Panc1 (cell line): Measurements from ENCODE around the gene CXCL17. TPM values are rescaled to one million over a fixed set of nuclear protein-coding genes. Genes with fewer than 3 reads are reported as not detected.
A peak's percentile ranks its signal among the peaks of the same experiment; 100 is the strongest.

Experiments
- ATAC-seq: fragments of 200-7000 bp; cut with Tn5 transposase; 2 replicates; pipeline ENCODE4 v1.9.1; 2020; ENCODE audit warnings: mild to moderate bottlenecking, moderate library complexity
- BruUV-seq: library from RNA; stranded (reverse); fragments of 400-500 nt; replicated peaks from 2 replicates; lab custom pipeline; 2021; lab: Mats Ljungman, UMichigan
- CTCF ChIA-PET: fragments of 300-600 bp; sonication (Branson Sonifier 250); formaldehyde crosslinking; loops from one replicate; lab custom pipeline; 2022; ENCODE audit warnings: antibody characterized with exemption; lab: Charles Lee
- POLR2A ChIA-PET: fragments of 300-600 bp; sonication (Branson Sonifier 250); formaldehyde crosslinking; loops from one replicate; lab custom pipeline; 2022; ENCODE audit warnings: antibody characterized with exemption; lab: Charles Lee
- DNase-seq: peaks from one replicate; pipeline ENCODE4 v3.0.0-alpha.2; 2010; ENCODE audit warnings: low read depth, low spot score
- H3K27ac ChIP-seq: 2 replicates; pipeline ENCODE4 v1.5.1; 2011; ENCODE audit warnings: mild to moderate bottlenecking, low read length, inconsistent platforms
- H3K27me3 ChIP-seq: fragments of 200-500 bp; sonication (Bioruptor generic); 2 replicates; pipeline ENCODE4 v1.6.0; 2014; ENCODE audit warnings: low read length, inconsistent platforms; ENCODE audit not compliant: control insufficient read depth, insufficient read depth
- H3K36me3 ChIP-seq: fragments of 200-500 bp; sonication (Bioruptor generic); 2 replicates; pipeline ENCODE4 v1.5.1; 2014; ENCODE audit warnings: inconsistent platforms, mild to moderate bottlenecking, low read length, moderate library complexity; ENCODE audit not compliant: control insufficient read depth, insufficient read depth
- H3K4me1 ChIP-seq: 2 replicates; pipeline ENCODE4 v1.5.1; 2011; ENCODE audit warnings: inconsistent platforms, mild to moderate bottlenecking, low read length, moderate library complexity; ENCODE audit not compliant: control insufficient read depth, insufficient read depth
- H3K4me3 ChIP-seq, 2 experiments: 2 replicates each; pipeline ENCODE4 v1.5.1; 2011 to 2012; ENCODE audit warnings: low read depth in 2 of 2, low read length in 2 of 2, mild to moderate bottlenecking in 2 of 2, inconsistent platforms in 1 of 2, moderate library complexity in 1 of 2
- H3K9me3 ChIP-seq: fragments of 200-500 bp; sonication (Bioruptor generic); 2 replicates; pipeline ENCODE4 v1.5.1; 2014; ENCODE audit warnings: low read depth, mild to moderate bottlenecking, inconsistent platforms, low read length, moderate library complexity; ENCODE audit not compliant: control insufficient read depth, insufficient read depth
- CTCF ChIP-seq: fragments of 450-650 bp; IDR thresholded peaks from 2 replicates; pipeline ENCODE4 v1.5.1; 2017; ENCODE audit warnings: mild to moderate bottlenecking
- POLR2AphosphoS5 ChIP-seq: IDR thresholded peaks from 2 replicates; pipeline ENCODE4 v1.6.1; 2012; ENCODE audit warnings: mild to moderate bottlenecking, low read depth, low read length, moderate library complexity
- REST ChIP-seq, 2 experiments: IDR thresholded peaks; 2 replicates each; pipeline ENCODE4 v1.6.1; 2011 to 2012; ENCODE audit warnings: low read depth in 2 of 2, control low read depth in 1 of 2, low read length in 1 of 2, mild to moderate bottlenecking in 1 of 2, moderate library complexity in 1 of 2; ENCODE audit not compliant: insufficient read depth in 1 of 2
- SIN3A ChIP-seq: IDR thresholded peaks from 2 replicates; pipeline ENCODE4 v1.6.1; 2012; ENCODE audit warnings: low read depth, mild to moderate bottlenecking, low read length, moderate library complexity, borderline replicate concordance; ENCODE audit not compliant: insufficient read depth
- TCF7L2 ChIP-seq: IDR thresholded peaks from 2 replicates; pipeline ENCODE4 v1.6.1; 2011; ENCODE audit warnings: mild to moderate bottlenecking, low read depth, low read length, inconsistent platforms
- in situ Hi-C: cut with HindIII; loops from 2 replicates; pipeline ENCODE4 v1.10.0; 2016; ENCODE audit warnings: low sequenced_read_pairs, low pct_unique_long_range_greater_than_20kb
- intact Hi-C: fragments of 100-400 bp; cut with micrococcal nuclease; formaldehyde crosslinking; loops from one replicate; pipeline ENCODE4 v1.10.0; 2022; ENCODE audit not compliant: unreplicated experiment
- total RNA-seq: library from RNA; stranded (reverse); gene quantifications from one replicate; pipeline ENCODE4 v1.2.1, GENCODE V29; 2021; ENCODE audit not compliant: unreplicated experiment

CXCL17 gene
- total RNA-seq, 1 experiment from 2014 or later: not detected

GRCh38 chr19:42423462-42424344 lies 19.0 kb downstream of the CXCL17 start:
- CTCF ChIA-PET: interaction anchor here (0.8 to 1.4 kb wide), 2 partner anchors 12 to 17 kb away, joined by 3 to 4 read pairs; no protein-coding TSS in a partner anchor
- POLR2A ChIA-PET: no interaction called here
- Histone ChIP-seq H3K36me3 (no peaks in the 10 kb centered on the region), H3K9me3 (no peaks in the 10 kb centered on the region), H3K4me1 (no peaks in the 10 kb centered on the region; the same call in 1 of the 2 replicates), H3K27me3 (no peaks in the 10 kb centered on the region), H3K4me3 (peak overlapping the region; percentile 49 to 53), H3K27ac (no peak overlapping the region)
- no peak for DNase-seq
- in situ Hi-C loops: no loop called here
- peak; percentile 92 for ATAC-seq
- no TSS peak for BruUV-seq
- intact Hi-C loops: no loop called here
- no peak for TF ChIP-seq POLR2AphosphoS5
- TF ChIP-seq TCF7L2: no peak
- TF ChIP-seq SIN3A: no peak
- TF ChIP-seq REST (IDR thresholded peaks at IDR 0.05; ENCODE audit: insufficient read depth in 1 of 2, low read depth in 2 of 2, low read length in 1 of 2): no peak
- no peak for TF ChIP-seq CTCF

- intact Hi-C loops: no loop called here
- Histone ChIP-seq H3K36me3 (no peaks in the 10 kb centered on the region), H3K27me3 (no peaks in the 10 kb centered on the region), H3K4me3 (peak overlapping the region; percentile 49 to 53), H3K27ac (peak overlapping the region; percentile 39; the same call in 1 of the 2 replicates), H3K9me3 (no peaks in the 10 kb centered on the region), H3K4me1 (no peaks in the 10 kb centered on the region; the same call in 1 of the 2 replicates)
- CTCF ChIA-PET: interaction anchor here (1.4 kb wide), 1 partner anchor 18 kb away, joined by 3 read pairs; no protein-coding TSS in a partner anchor
- ATAC-seq: peak; percentile 21
- DNase-seq: no peak
- in situ Hi-C loops: no loop called here
- TF ChIP-seq CTCF (no peak), TCF7L2 (no peak), REST (IDR thresholded peaks at IDR 0.05; ENCODE audit: insufficient read depth in 1 of 2, low read depth in 2 of 2, low read length in 1 of 2) (no peak), POLR2AphosphoS5 (no peak), SIN3A (no peak)
- POLR2A ChIA-PET: no interaction called here
- BruUV-seq: no TSS peak
These were observed 19.8 kb downstream of the CXCL17 start for GRCh38 chr19:42422901-42423461.
